Activated CD4-positive, alpha-beta T cell treated with anti-CD3 and anti-CD28 coated beads for 1 hour (primary cell): ENCODE data around the gene ANKRD11.

Source experiments
- DNase-seq: peaks from one replicate; pipeline ENCODE4 v3.0.0-alpha.2; 2020

The ANKRD11 gene

GRCh38 chr16:89292443-89293078 is 197.8 kb downstream of the ANKRD11 start:
- no peak for DNase-seq

DNA sequence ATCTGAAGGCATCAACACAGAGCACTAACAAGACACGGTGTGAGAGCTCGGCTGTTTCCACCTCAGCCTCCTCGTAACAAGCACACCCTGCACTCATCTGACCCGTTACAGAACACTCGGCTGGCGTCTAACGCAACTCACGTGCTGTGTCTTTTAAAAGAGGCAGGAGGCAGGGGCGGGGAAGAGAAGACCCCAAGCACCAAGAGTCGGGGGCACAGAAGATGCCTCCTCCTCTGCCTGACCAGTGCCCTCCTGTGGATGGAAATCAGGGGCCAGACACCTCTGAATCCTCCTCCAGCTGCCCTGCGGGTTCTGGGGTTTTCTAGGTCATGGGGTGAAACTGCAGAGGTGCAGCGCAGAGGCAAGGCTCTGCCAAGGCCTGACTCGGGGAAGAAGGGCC is 198.6 kb downstream of the ANKRD11 start:
- DNase-seq = no peak

GRCh38 chr16:89291363-89291762 is 199.0 kb downstream of the ANKRD11 start:
- DNase-seq = no peak

GRCh38 chr16:89290887-89291286 is 199.5 kb downstream of the ANKRD11 start:
- DNase-seq = no peak

- no peak for DNase-seq
These were observed 199.9 kb downstream of the ANKRD11 start for GRCh38 chr16:89290472-89290871.

GRCh38 chr16:89289428-89290395 is 200.6 kb downstream of the ANKRD11 start:
- DNase-seq = peak; percentile 63

- DNase-seq = no peak
These were observed 201.4 kb downstream of the ANKRD11 start for GRCh38 chr16:89288966-89289365.

GRCh38 chr16:89288577-89288844 is 201.8 kb downstream of the ANKRD11 start:
- DNase-seq = no peak

DNA sequence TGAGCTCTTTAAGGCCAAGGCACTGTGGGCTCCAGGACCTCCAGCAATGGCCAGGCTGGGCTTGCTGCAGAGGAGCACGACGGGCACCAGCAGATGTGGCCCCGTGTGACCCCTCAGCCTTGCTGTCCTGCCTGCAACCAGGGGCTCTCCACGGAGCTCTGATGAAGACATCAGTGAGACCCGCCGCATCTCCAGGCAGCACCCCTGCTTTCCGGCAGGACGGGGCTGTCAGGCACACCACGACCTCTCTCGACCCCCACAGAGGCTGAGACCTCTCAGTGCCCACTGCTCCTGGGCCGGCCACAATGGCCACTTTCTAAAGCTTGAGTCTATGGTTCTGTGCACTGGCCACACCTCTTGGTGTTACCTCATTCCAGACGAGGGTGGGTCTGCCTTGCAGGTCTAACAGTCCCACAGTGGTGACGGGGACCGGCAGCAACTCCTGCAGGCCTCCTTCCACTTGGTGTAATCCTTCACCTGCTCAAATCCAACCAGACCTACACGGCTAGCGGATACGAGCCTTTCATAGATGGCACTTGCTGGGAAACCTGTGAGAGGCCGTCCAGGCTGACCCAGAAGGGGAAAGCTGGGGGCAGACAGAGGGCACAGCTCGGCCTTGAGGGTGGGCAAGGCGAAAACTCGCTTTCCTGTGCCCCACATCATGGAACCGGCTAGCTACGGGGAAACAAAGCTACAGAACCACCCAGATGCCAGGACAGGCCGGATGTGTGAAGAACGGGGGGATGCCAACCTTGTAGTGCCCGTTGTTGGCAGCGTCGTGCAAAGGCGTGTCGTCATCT is 202.4 kb downstream of the ANKRD11 start:
- no peak for DNase-seq

DNA sequence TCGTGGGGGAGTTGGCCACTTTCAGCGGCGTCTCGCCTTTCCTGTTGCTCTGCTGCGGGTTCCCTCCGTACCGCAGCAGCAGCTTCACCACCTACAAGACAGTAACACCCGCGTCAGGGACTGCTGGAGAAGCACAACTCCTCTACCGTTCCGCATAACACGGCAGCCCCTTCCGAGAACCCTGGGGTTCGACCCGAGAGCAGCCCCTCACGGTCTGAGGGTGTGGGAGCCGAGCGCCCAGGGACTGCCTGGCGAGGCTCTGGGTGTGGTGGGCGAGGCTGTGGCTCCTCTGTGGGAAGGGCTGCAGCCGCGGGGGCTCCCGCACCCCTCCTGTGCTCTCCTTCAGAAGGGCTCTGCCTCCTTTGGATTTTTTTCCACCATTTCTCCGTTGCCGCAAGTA is 204.3 kb downstream of the ANKRD11 start:
- DNase-seq = no peak

GRCh38 chr16:89285381-89285780 is 205.0 kb downstream of the ANKRD11 start:
- no peak for DNase-seq

GRCh38 chr16:89283449-89283848 is 206.9 kb downstream of the ANKRD11 start:
- no peak for DNase-seq

DNA sequence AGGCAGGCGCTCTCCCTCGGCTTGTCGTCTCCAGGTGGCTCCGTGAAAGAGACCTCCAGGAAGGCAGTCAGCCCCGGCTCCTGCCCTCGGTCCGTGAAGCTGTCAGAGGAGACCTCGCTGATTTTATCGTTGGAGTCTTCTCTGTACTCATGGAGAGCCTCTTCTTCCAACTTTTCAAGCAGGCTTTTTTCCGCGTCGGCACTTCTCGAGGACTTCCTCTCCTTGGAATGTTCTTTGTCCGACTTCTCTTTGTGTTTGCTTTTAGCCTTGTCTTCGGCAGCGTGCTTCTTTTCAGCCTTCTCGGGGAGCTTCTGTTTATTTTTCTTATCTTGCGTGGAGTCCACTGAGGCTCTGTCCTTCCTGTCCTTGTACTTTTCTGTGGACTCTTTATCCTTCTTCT is 207.8 kb downstream of the ANKRD11 start:
- no peak for DNase-seq

GRCh38 chr16:89281829-89282228 is 208.5 kb downstream of the ANKRD11 start:
- no peak for DNase-seq

DNA sequence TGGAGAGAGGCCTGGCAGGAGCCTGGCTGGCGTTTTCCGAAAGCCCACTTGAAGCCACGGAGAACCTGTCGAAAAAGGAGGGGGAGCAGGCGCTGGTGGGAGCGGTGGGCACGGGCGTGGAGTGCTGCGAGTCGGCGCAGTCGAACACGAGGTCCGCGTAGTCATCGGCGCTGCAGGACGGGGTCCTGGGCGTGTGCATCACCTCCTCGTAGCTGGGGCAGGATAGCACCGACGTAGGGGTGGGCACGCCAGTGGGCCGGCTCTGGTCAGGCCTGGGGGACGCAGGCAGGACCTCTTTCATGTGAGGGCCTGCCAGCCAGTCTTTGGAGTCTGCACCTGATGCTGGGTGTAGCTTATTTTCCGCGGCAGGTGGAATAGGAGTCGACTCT is 209.2 kb downstream of the ANKRD11 start:
- DNase-seq = no peak

- no peak for DNase-seq
These were observed 209.7 kb downstream of the ANKRD11 start for GRCh38 chr16:89280546-89281188.

DNA sequence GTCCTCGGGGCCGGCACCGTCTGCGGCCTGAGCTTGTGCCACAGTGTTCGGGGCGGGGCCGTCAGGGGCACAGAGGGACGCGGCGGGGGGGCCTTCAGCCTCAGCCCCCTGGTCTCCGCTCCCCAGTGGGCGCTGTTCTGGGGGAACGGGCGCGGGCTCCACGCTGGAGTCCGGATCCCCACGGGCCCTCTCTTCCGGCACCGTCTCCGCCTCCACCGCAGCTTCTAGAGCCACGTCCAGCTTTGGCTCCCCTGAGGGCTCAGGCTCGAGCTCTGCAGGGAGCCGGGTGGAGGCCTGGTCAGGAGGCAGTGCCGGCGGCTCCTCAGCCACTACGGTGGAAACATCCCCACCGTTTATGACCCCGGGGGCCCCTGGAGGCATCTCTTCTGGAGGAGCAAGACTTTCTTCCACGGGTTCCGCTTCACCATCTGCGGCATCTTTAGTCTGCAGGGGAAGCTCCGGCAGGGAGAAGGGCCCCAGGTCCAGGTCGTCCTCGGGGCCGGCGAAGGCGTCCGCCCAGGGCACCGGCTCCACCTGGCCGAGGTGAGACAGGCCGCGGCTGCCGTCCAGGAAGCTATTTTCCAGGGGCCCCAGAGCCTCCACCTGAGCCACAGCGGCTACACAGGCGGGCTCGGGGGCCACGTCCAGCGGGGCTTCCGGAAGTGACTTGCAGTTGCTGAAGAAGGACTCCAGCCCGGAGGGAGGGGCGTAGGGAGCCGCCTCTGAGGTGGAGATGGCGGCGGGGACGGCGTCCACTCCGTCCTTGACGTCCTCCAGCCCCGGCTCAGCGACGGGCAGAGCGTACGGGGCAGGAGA is 210.5 kb downstream of the ANKRD11 start:
- no peak for DNase-seq

- no peak for DNase-seq
These were observed 211.7 kb downstream of the ANKRD11 start for GRCh38 chr16:89278441-89279240.

GRCh38 chr16:89277641-89278341 is 212.6 kb downstream of the ANKRD11 start:
- DNase-seq = no peak

GRCh38 chr16:89277049-89277448 is 213.3 kb downstream of the ANKRD11 start:
- no peak for DNase-seq
